ENCODE results near the gene DNAJC27.

DNAJC27 gene

DNA sequence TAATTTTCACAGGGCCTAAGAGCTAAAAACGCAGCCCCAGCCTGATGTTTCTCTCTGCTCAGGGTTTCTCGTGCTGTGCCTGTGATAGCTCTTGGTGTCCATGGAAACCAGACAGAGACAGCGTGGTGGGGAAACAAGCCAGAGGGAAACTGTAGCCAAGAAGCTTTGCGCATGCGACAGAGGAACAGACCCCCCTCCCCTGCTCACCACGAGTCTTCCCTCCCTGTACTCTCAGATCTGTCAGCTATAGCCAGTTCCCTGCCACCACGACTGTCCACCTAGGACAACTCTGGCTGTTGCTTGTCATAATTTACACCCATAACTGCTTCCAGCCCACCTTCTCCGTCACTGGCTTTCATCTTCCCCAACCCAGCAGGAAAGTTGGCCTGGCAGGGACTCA is 13.2 kb upstream of the DNAJC27 start:
- no peak for DNase-seq (ENCODE audit: low read depth)

DNA sequence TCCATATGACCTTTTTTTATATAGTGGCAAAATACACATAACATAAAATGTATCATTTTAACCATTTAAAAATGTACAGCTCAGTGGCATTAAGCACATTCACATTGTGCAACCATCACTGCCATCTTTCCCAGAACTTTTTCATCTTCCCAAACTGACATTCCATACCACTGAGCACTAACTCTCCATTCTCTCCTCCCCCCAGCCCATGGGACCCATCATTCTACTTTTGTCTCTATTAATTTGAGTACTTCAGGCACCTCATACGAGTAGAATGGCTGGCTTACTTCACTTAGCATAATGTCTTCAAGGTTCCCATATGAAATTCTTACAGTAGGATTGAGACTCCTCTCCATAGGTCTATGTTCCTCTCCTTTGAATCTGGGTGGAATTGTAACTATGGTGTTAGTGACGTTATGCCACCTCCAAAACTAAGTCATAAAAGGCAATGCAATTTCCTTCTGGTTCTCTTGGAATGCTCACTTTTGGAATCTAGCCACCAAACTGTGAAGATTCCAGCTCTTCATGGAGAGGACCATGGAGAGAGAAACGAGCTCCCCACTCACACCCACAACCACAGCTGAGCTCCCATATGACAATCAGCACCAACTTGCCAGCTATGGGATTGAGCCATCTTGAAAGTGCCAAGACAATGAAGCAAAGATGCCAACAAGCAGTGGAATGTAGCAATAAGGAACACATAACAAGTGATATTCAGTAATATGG is 9.8 kb upstream of the DNAJC27 start:
- DNase-seq (ENCODE audit: low read depth), result no peak
- TF ChIP-seq, protein P1, sequence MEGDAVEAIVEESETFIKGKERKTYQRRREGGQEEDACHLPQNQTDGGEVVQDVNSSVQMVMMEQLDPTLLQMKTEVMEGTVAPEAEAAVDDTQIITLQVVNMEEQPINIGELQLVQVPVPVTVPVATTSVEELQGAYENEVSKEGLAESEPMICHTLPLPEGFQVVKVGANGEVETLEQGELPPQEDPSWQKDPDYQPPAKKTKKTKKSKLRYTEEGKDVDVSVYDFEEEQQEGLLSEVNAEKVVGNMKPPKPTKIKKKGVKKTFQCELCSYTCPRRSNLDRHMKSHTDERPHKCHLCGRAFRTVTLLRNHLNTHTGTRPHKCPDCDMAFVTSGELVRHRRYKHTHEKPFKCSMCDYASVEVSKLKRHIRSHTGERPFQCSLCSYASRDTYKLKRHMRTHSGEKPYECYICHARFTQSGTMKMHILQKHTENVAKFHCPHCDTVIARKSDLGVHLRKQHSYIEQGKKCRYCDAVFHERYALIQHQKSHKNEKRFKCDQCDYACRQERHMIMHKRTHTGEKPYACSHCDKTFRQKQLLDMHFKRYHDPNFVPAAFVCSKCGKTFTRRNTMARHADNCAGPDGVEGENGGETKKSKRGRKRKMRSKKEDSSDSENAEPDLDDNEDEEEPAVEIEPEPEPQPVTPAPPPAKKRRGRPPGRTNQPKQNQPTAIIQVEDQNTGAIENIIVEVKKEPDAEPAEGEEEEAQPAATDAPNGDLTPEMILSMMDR (IDR thresholded peaks at IDR 0.05; ENCODE audit: low read depth, low read length, missing control alignments), result no peak
- no peak overlapping the region for H3K4me3 ChIP-seq (ENCODE audit: low read depth, low read length)

More for the DNA sequence above, 13.2 kb upstream of the DNAJC27 start:
- H3K4me3 ChIP-seq (ENCODE audit: low read depth, low read length), result no peak overlapping the region
- TF ChIP-seq, protein P1 (IDR thresholded peaks at IDR 0.05; ENCODE audit: low read depth, low read length, missing control alignments), result no peak

DNA sequence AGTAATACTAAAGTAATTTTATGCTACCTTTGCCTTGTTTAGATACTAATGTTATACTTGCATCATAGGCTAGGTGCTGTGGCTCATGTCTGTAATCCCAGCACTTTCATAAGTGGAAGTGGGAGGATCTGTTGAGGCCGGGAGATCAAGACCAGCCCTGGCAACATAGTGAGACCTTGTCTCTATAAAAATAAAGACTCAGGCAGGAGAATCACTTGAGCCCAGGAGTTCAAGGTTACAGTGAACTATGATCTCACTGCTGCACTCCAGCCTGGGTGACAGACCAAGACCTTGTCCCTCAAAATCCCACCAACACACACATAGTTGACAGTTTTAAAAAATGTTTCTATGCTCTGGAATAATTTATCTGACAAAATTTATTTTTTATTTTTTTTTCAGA is 6.9 kb upstream of the DNAJC27 start:
- TF ChIP-seq, protein P1 (IDR thresholded peaks at IDR 0.05; ENCODE audit: low read depth, low read length, missing control alignments), result no peak
- DNase-seq (ENCODE audit: low read depth), result no peak
- H3K4me3 ChIP-seq (ENCODE audit: low read depth, low read length), result no peak overlapping the region

DNA sequence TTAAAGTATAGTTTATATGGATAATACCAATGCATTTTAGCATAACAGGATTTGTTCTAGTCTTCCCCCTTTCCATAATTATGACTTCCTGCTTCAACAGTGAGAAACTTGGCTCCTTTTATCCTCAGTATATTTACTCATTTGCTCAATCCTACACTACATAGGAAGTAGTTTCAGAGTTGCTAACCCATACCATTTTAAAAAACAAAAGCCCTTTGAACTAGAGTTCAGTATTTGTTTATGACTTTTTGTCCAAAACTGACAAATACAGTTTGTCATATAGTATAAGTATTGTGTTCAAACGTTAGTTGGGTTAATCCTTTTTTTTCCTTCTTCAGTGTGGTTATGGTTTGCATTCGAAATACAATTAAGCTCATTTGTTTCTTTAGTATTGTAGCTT is 5.9 kb upstream of the DNAJC27 start:
- no peak for DNase-seq (ENCODE audit: low read depth)
- TF ChIP-seq, protein P1 (IDR thresholded peaks at IDR 0.05; ENCODE audit: low read depth, low read length, missing control alignments), result no peak
- H3K4me3 ChIP-seq (ENCODE audit: low read depth, low read length), result no peak overlapping the region

DNA sequence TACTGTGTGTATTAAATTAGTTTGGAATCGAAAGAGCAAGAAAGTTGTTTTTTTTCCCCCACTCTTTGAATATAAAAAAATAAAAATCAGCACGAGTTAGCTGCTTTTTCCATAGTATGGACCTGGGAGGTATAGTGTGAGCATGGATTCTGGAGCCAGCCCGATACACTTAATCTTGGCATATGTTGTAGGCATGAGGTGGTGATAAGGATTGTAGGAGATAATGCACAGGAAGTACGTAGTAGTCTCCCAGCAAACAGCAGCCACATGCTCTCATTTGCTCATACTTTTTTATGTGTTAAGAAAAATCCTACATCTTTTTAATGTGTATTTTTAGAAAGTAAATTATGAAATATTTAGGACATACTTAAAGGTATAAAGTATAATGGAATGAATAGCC is 2.1 kb upstream of the DNAJC27 start:
- TF ChIP-seq, protein P1 (IDR thresholded peaks at IDR 0.05; ENCODE audit: low read depth, low read length, missing control alignments), result no peak
- no peak for DNase-seq (ENCODE audit: low read depth)
- no peak overlapping the region for H3K4me3 ChIP-seq (ENCODE audit: low read depth, low read length)

DNA sequence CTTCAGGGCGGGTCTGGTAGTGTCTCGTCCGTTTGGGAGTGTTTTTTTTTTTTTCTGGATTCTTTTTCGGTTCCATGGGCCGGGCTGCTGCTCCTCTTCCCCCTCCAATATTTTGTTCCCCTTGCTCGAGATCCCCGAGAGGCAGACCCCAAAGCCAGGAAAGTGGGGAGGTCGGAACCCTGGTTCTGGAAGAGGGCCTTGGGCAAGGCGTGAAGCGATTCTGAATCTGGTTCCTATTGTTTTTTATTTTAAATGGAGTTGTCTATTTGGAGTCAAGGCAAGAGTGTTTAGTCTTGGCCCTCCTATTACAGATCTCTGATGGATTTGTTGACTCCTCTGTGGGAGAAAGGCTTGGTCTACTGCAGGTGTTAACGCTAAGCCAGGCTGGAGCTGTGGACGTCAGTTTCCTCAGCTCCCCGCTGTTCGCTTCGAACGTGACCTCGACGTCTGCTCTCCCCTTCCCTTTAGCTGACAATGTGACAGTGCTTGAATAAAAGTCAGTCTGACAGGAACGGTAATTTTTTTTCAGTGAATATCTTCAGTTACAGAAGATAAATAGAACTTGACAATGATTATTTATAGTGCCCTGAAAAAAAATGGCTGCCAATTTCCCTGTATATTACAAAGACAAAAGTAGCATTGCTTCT is 683 bp upstream of the DNAJC27 start:
- peak overlapping the region; percentile 73 for H3K4me3 ChIP-seq (ENCODE audit: low read depth, low read length)
- DNase-seq (ENCODE audit: low read depth), result no peak
- TF ChIP-seq, protein P1 (IDR thresholded peaks at IDR 0.05; ENCODE audit: low read depth, low read length, missing control alignments), result no peak

DNA sequence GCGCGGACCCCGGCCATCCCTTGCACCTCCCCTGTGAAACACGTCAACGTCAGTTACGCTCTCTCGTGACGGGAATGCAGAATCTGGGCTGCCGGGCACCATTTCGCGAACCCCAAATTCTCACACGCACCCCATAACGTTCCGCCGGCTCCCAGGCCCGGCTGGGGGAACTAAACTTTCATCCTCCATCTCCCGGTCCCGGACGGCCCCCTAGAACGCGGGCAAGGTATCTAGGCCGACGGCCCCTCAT is 544 bp downstream of the DNAJC27 start:
- TF ChIP-seq, protein P1 (IDR thresholded peaks at IDR 0.05; ENCODE audit: low read depth, low read length, missing control alignments), result no peak
- DNase-seq (ENCODE audit: low read depth), result no peak
- H3K4me3 ChIP-seq (ENCODE audit: low read depth, low read length), result peak overlapping the region; percentile 73
